B cell (primary cell): ENCODE data around the gene RNF19B.

Experiments used
- EZH2 ChIP-seq: IDR thresholded peaks from 2 replicates; pipeline ENCODE4 v1.6.1; 2012; ENCODE audit warnings: borderline replicate concordance, low read depth, mild to moderate bottlenecking, moderate library complexity, low read length; ENCODE audit not compliant: insufficient read depth, poor library complexity, severe bottlenecking
- TF ChIP-seq, protein P1 (sequence below): fragments of 200-600 bp; IDR thresholded peaks from one replicate; pipeline ENCODE4 v1.8.0; 2022; ENCODE audit warnings: antibody characterized with exemption, mild to moderate bottlenecking

DNA sequence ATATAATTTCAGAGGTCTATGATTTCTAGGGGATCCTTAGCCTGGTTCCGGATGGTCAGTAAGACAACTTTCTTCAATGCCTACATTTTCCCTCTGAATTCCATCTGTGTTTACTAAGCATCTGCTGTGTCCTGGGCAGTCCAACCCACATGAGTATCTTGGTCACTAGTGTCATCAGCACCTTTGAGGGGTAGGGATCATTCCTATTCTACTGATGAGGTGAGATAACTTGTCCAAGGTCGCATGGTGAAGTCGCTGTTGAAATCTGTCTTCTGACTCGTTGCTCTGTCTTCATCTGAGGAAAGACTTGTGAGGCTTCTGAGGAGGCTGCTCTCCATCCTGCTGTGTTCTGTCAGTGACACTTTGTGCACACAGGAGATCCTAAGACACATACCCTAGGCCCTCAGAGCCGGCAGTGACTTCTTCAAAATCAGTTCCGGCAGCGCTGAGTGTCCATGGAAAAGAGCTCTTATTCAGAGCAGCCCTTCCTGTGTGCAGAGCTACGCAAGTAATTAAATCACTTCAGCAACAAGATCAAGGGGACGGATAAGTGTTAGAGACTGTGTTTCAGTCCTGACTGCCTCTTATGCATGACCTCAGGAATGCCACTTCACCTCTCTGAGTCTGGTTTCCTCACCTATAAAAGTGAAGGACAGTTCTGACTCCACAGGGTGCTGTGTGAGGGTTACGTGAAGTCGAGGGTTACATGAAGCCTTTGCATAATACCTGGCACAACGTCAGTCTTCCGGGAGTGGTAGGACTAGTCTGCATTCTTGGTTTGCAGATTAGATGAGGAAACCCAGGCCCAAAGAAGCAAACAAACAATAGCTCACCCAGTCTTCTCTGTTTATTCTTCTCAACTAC lies 43.7 kb upstream of the RNF19B start:
- TF ChIP-seq, protein P1, sequence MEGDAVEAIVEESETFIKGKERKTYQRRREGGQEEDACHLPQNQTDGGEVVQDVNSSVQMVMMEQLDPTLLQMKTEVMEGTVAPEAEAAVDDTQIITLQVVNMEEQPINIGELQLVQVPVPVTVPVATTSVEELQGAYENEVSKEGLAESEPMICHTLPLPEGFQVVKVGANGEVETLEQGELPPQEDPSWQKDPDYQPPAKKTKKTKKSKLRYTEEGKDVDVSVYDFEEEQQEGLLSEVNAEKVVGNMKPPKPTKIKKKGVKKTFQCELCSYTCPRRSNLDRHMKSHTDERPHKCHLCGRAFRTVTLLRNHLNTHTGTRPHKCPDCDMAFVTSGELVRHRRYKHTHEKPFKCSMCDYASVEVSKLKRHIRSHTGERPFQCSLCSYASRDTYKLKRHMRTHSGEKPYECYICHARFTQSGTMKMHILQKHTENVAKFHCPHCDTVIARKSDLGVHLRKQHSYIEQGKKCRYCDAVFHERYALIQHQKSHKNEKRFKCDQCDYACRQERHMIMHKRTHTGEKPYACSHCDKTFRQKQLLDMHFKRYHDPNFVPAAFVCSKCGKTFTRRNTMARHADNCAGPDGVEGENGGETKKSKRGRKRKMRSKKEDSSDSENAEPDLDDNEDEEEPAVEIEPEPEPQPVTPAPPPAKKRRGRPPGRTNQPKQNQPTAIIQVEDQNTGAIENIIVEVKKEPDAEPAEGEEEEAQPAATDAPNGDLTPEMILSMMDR = no peak
- no peak for TF ChIP-seq EZH2
